ENCODE measurements around the gene TGFBR3.

Gene TGFBR3

GRCh38 chr1:91745640-91746373 lies 140.1 kb downstream of the TGFBR3 start:
- H3K27me3 ChIP-seq (replicated peaks in 2 of 5; ENCODE audit: control insufficient read depth in 4 of 5, insufficient read depth in 5 of 5, low read length in 4 of 5), result peaks cover 0 to 9% (median 4%) of the 10 kb centered on the region in 5 experiments
- H3K9me3 ChIP-seq (ENCODE audit: control extremely low read depth in 1 of 5, control insufficient read depth in 4 of 5, insufficient read depth in 2 of 5, low read depth in 1 of 5, low read length in 4 of 5), result peaks cover 4 to 23% (median 6%) of the 10 kb centered on the region in 5 experiments
- 95% methylated on average over 2 of the region's 5 CpGs for WGBS (ENCODE audit: insufficient coverage)
- POLR2A ChIA-PET, result no interaction called here
- H3K36me3 ChIP-seq (ENCODE audit: control insufficient read depth in 4 of 4, insufficient read depth in 4 of 4, low read length in 3 of 4), result no peaks in the 10 kb centered on the region
- H3K27ac ChIP-seq (ENCODE audit: insufficient read depth in 1 of 2, low read depth in 1 of 2, low read length in 2 of 2, poor library complexity in 1 of 2, severe bottlenecking in 2 of 2), result no peak overlapping the region
- H3K4me1 ChIP-seq (ENCODE audit: control extremely low read depth in 1 of 4, control insufficient read depth in 4 of 4, insufficient read depth in 4 of 4, low read length in 3 of 4), result no peaks in the 10 kb centered on the region
- CTCF ChIA-PET, result interaction anchor here (1.1 kb wide), 1 partner anchor 8 kb away, joined by 3 read pairs; no protein-coding TSS in a partner anchor
- no peak for DNase-seq
- no peak overlapping the region for H3K4me3 ChIP-seq (ENCODE audit: control insufficient read depth in 1 of 7, extremely low read depth in 1 of 7, insufficient read depth in 4 of 7, low read depth in 2 of 7, low read length in 6 of 7)

GRCh38 chr1:91744953-91745639 lies 140.9 kb downstream of the TGFBR3 start:
- Histone ChIP-seq H3K27ac (ENCODE audit: insufficient read depth in 1 of 2, low read depth in 1 of 2, low read length in 2 of 2, poor library complexity in 1 of 2, severe bottlenecking in 2 of 2) (no peak overlapping the region), H3K9me3 (ENCODE audit: control extremely low read depth in 1 of 5, control insufficient read depth in 4 of 5, insufficient read depth in 2 of 5, low read depth in 1 of 5, low read length in 4 of 5) (peaks cover 4 to 23% (median 6%) of the 10 kb centered on the region in 5 experiments), H3K27me3 (replicated peaks in 2 of 5; ENCODE audit: control insufficient read depth in 4 of 5, insufficient read depth in 5 of 5, low read length in 4 of 5) (peaks cover 0 to 9% (median 4%) of the 10 kb centered on the region in 5 experiments), H3K4me3 (ENCODE audit: control insufficient read depth in 1 of 7, extremely low read depth in 1 of 7, insufficient read depth in 4 of 7, low read depth in 2 of 7, low read length in 6 of 7) (no peak overlapping the region), H3K36me3 (ENCODE audit: control insufficient read depth in 4 of 4, insufficient read depth in 4 of 4, low read length in 3 of 4) (no peaks in the 10 kb centered on the region), H3K4me1 (ENCODE audit: control extremely low read depth in 1 of 4, control insufficient read depth in 4 of 4, insufficient read depth in 4 of 4, low read length in 3 of 4) (no peaks in the 10 kb centered on the region)
- DNase-seq, result no peak
- WGBS (ENCODE audit: insufficient coverage), result 88% methylated on average over 3 of the region's 6 CpGs
- CTCF ChIA-PET, result no interaction called here
- POLR2A ChIA-PET, result no interaction called here

DNA sequence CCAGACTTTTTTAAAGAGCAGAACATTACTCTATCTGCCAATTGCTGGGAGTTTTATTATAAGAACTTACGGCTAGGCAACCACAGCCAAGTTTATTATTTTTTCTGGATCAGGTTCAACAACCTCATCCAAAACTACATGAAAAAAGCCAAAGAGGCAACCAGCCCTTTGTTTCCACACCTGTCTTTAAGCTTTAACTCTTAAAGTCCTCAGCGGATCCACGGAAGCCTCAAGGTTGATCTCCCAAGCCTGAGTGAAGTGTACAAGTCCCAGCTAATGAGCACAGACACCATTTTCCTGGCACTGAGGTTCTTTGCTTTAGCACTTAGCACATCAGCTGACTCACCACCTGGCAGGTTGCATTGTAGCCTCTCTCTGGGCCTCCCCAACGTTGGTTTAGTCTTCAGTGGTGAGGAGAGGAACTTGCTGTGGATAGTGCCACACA lies 143.1 kb downstream of the TGFBR3 start:
- DNase-seq, result no peak
- ChIA-PET POLR2A (no interaction called here), CTCF (interaction anchor here (1.0 kb wide), 1 partner anchor 104 kb away, joined by 3 read pairs; no protein-coding TSS in a partner anchor)
- Histone ChIP-seq H3K4me1 (ENCODE audit: control extremely low read depth in 1 of 4, control insufficient read depth in 4 of 4, insufficient read depth in 4 of 4, low read length in 3 of 4) (no peaks in the 10 kb centered on the region), H3K36me3 (ENCODE audit: control insufficient read depth in 4 of 4, insufficient read depth in 4 of 4, low read length in 3 of 4) (no peaks in the 10 kb centered on the region), H3K27me3 (replicated peaks in 2 of 5; ENCODE audit: control insufficient read depth in 4 of 5, insufficient read depth in 5 of 5, low read length in 4 of 5) (peaks cover 0 to 10% (median 4%) of the 10 kb centered on the region in 5 experiments), H3K27ac (ENCODE audit: insufficient read depth in 1 of 2, low read depth in 1 of 2, low read length in 2 of 2, poor library complexity in 1 of 2, severe bottlenecking in 2 of 2) (no peak overlapping the region), H3K9me3 (ENCODE audit: control extremely low read depth in 1 of 5, control insufficient read depth in 4 of 5, insufficient read depth in 2 of 5, low read depth in 1 of 5, low read length in 4 of 5) (peaks cover 4 to 33% (median 11%) of the 10 kb centered on the region in 5 experiments), H3K4me3 (ENCODE audit: control insufficient read depth in 1 of 7, extremely low read depth in 1 of 7, insufficient read depth in 4 of 7, low read depth in 2 of 7, low read length in 6 of 7) (no peak overlapping the region)
- 100% methylated on average over 2 of the region's 4 CpGs for WGBS (ENCODE audit: insufficient coverage)

- Histone ChIP-seq H3K27ac (ENCODE audit: insufficient read depth in 1 of 2, low read depth in 1 of 2, low read length in 2 of 2, poor library complexity in 1 of 2, severe bottlenecking in 2 of 2) (no peak overlapping the region), H3K27me3 (replicated peaks in 2 of 5; ENCODE audit: control insufficient read depth in 4 of 5, insufficient read depth in 5 of 5, low read length in 4 of 5) (peaks cover 0 to 16% (median 4%) of the 10 kb centered on the region in 5 experiments), H3K4me3 (ENCODE audit: control insufficient read depth in 1 of 7, extremely low read depth in 1 of 7, insufficient read depth in 4 of 7, low read depth in 2 of 7, low read length in 6 of 7) (no peak overlapping the region), H3K36me3 (ENCODE audit: control insufficient read depth in 4 of 4, insufficient read depth in 4 of 4, low read length in 3 of 4) (no peaks in the 10 kb centered on the region), H3K4me1 (ENCODE audit: control extremely low read depth in 1 of 4, control insufficient read depth in 4 of 4, insufficient read depth in 4 of 4, low read length in 3 of 4) (no peaks in the 10 kb centered on the region), H3K9me3 (ENCODE audit: control extremely low read depth in 1 of 5, control insufficient read depth in 4 of 5, insufficient read depth in 2 of 5, low read depth in 1 of 5, low read length in 4 of 5) (peaks cover 3 to 24% (median 7%) of the 10 kb centered on the region in 5 experiments)
- WGBS (ENCODE audit: insufficient coverage), result 97% methylated on average over 5 of the region's 6 CpGs
- ChIA-PET CTCF (interaction anchor here (0.8 to 1.0 kb wide), 2 partner anchors 9 to 105 kb away, joined by 3 read pairs; no protein-coding TSS in a partner anchor), POLR2A (no interaction called here)
- no peak for DNase-seq
Observed at GRCh38 chr1:91741906-91742305, 144.0 kb downstream of the TGFBR3 start.

DNA sequence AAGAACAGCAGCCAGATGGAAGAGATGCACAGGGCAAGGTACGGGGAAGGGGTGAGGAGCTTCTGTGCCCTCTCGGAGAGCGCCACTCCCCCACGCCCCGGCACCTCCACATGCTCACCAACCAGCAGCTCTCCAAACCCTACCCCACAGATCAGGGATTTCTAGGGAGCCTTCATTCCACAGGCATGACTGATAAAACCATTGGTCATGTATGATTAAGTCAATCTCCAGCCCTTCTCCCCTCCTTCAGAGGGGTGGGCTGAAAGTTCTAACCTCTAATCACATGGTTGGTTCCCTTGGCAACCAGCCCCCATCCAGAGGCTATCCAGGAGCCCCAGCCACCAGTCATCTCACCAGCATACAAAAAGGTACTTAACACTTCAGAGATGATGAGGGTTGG lies 144.7 kb downstream of the TGFBR3 start:
- CTCF ChIA-PET, result no interaction called here
- Histone ChIP-seq H3K9me3 (ENCODE audit: control extremely low read depth in 1 of 5, control insufficient read depth in 4 of 5, insufficient read depth in 2 of 5, low read depth in 1 of 5, low read length in 4 of 5) (peaks cover 1 to 20% (median 6%) of the 10 kb centered on the region in 5 experiments), H3K4me1 (ENCODE audit: control extremely low read depth in 1 of 4, control insufficient read depth in 4 of 4, insufficient read depth in 4 of 4, low read length in 3 of 4) (no peaks in the 10 kb centered on the region), H3K27me3 (replicated peaks in 2 of 5; ENCODE audit: control insufficient read depth in 4 of 5, insufficient read depth in 5 of 5, low read length in 4 of 5) (peaks cover 0 to 21% (median 4%) of the 10 kb centered on the region in 5 experiments), H3K27ac (ENCODE audit: insufficient read depth in 1 of 2, low read depth in 1 of 2, low read length in 2 of 2, poor library complexity in 1 of 2, severe bottlenecking in 2 of 2) (no peak overlapping the region), H3K36me3 (ENCODE audit: control insufficient read depth in 4 of 4, insufficient read depth in 4 of 4, low read length in 3 of 4) (no peaks in the 10 kb centered on the region), H3K4me3 (ENCODE audit: control insufficient read depth in 1 of 7, extremely low read depth in 1 of 7, insufficient read depth in 4 of 7, low read depth in 2 of 7, low read length in 6 of 7) (no peak overlapping the region)
- DNase-seq, result no peak
- no CpG with 5 or more reads among the region's 5 CpGs for WGBS (ENCODE audit: insufficient coverage)
- POLR2A ChIA-PET, result no interaction called here

GRCh38 chr1:91737650-91738049 lies 148.3 kb downstream of the TGFBR3 start:
- no peaks in the 10 kb centered on the region for H3K4me1 ChIP-seq (ENCODE audit: control extremely low read depth in 1 of 4, control insufficient read depth in 4 of 4, insufficient read depth in 4 of 4, low read length in 3 of 4)
- WGBS (ENCODE audit: insufficient coverage), result 100% methylated on average over 1 of the region's 4 CpGs
- no peak overlapping the region for H3K27ac ChIP-seq (ENCODE audit: insufficient read depth in 1 of 2, low read depth in 1 of 2, low read length in 2 of 2, poor library complexity in 1 of 2, severe bottlenecking in 2 of 2)
- DNase-seq, result no peak
- no peaks in the 10 kb centered on the region for H3K36me3 ChIP-seq (ENCODE audit: control insufficient read depth in 4 of 4, insufficient read depth in 4 of 4, low read length in 3 of 4)
- peaks cover 0 to 12% (median 6%) of the 10 kb centered on the region in 5 experiments for H3K9me3 ChIP-seq (ENCODE audit: control extremely low read depth in 1 of 5, control insufficient read depth in 4 of 5, insufficient read depth in 2 of 5, low read depth in 1 of 5, low read length in 4 of 5)
- ChIA-PET CTCF (interaction anchor here (0.8 to 1.1 kb wide), 2 partner anchors 9 to 10 kb away, joined by 3 read pairs; no protein-coding TSS in a partner anchor), POLR2A (interaction anchor here (0.6 kb wide), 1 partner anchor 82 kb away, joined by 3 read pairs; no protein-coding TSS in a partner anchor)
- peaks cover 0 to 53% (median 12%) of the 10 kb centered on the region in 5 experiments for H3K27me3 ChIP-seq (replicated peaks in 2 of 5; ENCODE audit: control insufficient read depth in 4 of 5, insufficient read depth in 5 of 5, low read length in 4 of 5)
- no peak overlapping the region for H3K4me3 ChIP-seq (ENCODE audit: control insufficient read depth in 1 of 7, extremely low read depth in 1 of 7, insufficient read depth in 4 of 7, low read depth in 2 of 7, low read length in 6 of 7)

Measured in common myeloid progenitor, CD34-positive (primary cell).